Activated naive CD8-positive, alpha-beta T cell (primary cell): ENCODE measurements around the gene GMEB2.
A peak's percentile ranks its signal among the peaks of the same experiment; 100 is the strongest.
"Not testable (repeated sequence)": the region's sequence is repeated elsewhere in the genome, so short reads cannot be mapped to it uniquely, and the experiment has no call there.

ENCODE experiments used
- H3K27ac Mint-ChIP-seq: one replicate; pipeline ENCODE4 v1.8.0; 2021; ENCODE audit warnings: mixed read lengths
- H3K27me3 Mint-ChIP-seq: one replicate; pipeline ENCODE4 v1.8.0; 2021; ENCODE audit warnings: mixed read lengths
- H3K36me3 Mint-ChIP-seq: one replicate; pipeline ENCODE4 v1.8.0; 2021; ENCODE audit warnings: mixed read lengths
- H3K4me1 Mint-ChIP-seq: one replicate; pipeline ENCODE4 v1.8.0; 2021; ENCODE audit warnings: low read depth, mixed read lengths
- H3K4me3 Mint-ChIP-seq: one replicate; pipeline ENCODE4 v1.8.0; 2021; ENCODE audit warnings: mild to moderate bottlenecking, mixed read lengths
- H3K9me3 Mint-ChIP-seq: one replicate; pipeline ENCODE4 v1.8.0; 2021; ENCODE audit warnings: low read depth, mixed read lengths

Gene GMEB2

DNA sequence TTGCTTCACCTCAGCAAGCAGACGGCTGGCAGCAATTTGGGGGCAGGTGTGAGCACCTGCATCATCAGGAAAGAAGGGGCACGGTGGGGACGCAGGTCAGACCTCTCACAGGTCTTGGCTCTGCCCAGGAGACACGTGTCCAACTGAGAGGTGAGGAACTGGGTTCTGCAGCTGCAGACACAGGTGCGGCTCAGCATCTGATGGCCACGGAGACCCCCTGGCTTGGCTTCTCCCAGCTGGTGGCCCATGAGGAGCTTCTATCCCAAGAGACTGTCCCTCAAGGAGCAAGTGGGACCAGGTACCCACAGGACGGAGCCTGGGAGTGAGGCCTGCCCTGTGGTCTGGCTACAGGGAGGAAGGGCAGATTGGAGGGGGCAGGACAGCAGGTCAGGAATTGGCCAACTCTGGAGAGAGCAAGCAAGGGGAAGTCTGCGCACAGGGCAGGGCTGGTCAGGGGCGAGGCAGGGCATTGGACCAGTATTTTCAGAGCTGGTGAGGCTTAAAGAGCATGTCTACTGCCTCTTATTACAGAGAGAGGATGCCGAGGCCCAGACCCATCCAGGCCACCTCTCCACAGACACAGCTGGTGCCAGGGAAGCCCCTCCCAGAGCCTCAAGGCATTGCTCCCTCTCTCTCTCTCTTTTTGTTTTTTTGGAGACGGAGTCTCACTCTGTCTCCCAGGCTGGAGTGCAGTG lies 22.1 kb upstream of the GMEB2 start:
- no peaks in the 10 kb centered on the region for H3K27me3 Mint-ChIP-seq
- no peak overlapping the region for H3K4me3 Mint-ChIP-seq
- peaks cover 18% of the 10 kb centered on the region for H3K4me1 Mint-ChIP-seq
- no peaks in the 10 kb centered on the region for H3K9me3 Mint-ChIP-seq
- H3K27ac Mint-ChIP-seq: no peak overlapping the region
- H3K36me3 Mint-ChIP-seq: no peaks in the 10 kb centered on the region

DNA sequence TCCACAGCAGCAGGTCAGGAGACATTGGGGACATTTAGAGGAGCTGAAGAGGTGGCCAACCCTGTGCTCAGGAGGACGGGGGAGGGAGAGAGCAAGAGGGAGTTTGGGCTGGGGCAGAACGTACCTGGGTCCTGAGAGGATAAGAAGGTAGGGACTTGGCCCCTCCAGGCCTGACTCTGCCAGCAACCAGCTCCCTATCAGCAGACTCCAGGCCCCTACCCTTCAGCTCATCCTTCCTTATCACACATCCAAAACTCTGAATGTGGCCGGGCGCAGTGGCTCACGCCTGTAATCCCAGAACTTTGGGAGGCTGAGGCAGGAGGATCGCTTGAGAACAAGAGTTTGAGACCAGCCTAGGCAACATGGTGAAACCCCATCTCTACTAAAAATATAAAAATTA lies 21.3 kb upstream of the GMEB2 start:
- H3K9me3 Mint-ChIP-seq: no peaks in the 10 kb centered on the region
- no peaks in the 10 kb centered on the region for H3K27me3 Mint-ChIP-seq

DNA sequence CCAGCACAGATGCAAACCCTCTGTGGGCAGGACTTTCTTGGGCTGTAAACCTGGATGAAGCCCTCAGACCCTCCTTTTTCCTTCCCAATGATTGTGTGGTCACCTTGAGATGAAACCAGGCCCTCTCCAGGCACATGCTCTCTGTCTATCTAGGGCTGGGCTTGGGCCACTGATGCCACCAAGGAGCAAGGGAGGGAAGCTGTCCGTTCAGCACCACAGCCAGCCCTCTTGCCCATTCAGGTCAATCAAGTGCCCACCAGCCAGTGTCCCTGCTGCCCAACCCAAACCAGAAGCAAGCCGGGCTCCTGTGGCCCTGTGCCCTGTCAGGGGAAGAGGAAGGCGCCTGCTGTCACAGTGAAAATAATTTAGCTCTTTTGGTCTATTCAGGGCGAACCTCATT lies 18.3 kb upstream of the GMEB2 start:
- Mint-ChIP-seq H3K4me3 (no peak overlapping the region), H3K4me1 (peaks cover 6% of the 10 kb centered on the region), H3K36me3 (no peaks in the 10 kb centered on the region), H3K27me3 (no peaks in the 10 kb centered on the region), H3K9me3 (no peaks in the 10 kb centered on the region), H3K27ac (no peak overlapping the region)

More for the DNA sequence above, 21.3 kb upstream of the GMEB2 start:
- Mint-ChIP-seq H3K4me1 (peaks cover 14% of the 10 kb centered on the region), H3K27ac (no peak overlapping the region), H3K36me3 (no peaks in the 10 kb centered on the region), H3K4me3 (no peak overlapping the region)

DNA sequence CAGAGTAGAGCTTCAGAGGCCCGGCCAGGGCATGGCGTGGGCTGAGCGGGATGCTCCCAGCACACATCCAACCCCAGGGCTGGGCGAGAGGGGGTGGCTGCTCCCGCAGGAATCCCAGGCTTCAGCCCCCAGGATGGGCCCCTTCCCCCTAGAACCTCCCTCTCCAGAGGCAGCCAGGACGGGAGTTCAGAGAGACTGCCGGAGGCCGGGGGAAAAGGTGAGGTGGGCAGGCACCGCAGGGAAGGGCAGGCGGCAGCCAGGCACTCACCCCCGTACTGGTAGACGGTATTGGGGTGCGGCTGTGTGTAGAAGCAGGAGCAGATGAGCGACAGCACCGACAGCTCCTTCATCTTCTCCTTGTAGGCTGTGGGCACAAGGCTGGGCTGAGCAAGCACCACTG lies 17.0 kb upstream of the GMEB2 start:
- peak overlapping the region; percentile 84 for H3K4me3 Mint-ChIP-seq
- no peaks in the 10 kb centered on the region for H3K27me3 Mint-ChIP-seq
- no peaks in the 10 kb centered on the region for H3K36me3 Mint-ChIP-seq
- peak overlapping the region; percentile 61 for H3K27ac Mint-ChIP-seq
- H3K9me3 Mint-ChIP-seq: no peaks in the 10 kb centered on the region
- H3K4me1 Mint-ChIP-seq: peaks cover 17% of the 10 kb centered on the region

DNA sequence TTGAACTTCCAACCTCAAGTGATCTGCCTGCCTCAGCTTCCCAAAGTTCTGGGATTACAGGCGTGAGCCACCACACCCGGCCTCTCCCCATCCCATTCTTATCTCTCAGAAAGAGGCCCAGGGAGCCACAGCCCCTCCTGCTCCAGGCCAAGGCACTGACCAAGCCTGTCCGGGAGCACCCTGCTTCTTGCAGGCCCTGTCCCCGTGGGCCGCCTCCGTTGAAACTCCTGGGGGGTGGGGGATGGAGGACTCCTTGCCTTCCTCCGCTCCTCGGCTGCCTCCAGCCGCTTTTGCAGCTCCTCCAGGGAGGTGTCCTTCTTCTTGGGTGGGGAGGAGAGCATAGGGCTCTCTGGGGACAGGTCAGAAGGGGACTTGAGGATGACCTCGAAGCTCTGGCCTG lies 16.6 kb upstream of the GMEB2 start:
- Mint-ChIP-seq H3K27me3 (no peaks in the 10 kb centered on the region), H3K4me1 (peaks cover 21% of the 10 kb centered on the region), H3K36me3 (no peaks in the 10 kb centered on the region), H3K9me3 (no peaks in the 10 kb centered on the region), H3K4me3 (peak overlapping the region; percentile 84), H3K27ac (peak overlapping the region; percentile 90)

GRCh38 chr20:63642527-63643247 lies 15.8 kb upstream of the GMEB2 start:
- peak overlapping the region; percentile 84 for H3K4me3 Mint-ChIP-seq
- no peaks in the 10 kb centered on the region for H3K27me3 Mint-ChIP-seq
- peak overlapping the region; percentile 22 for H3K27ac Mint-ChIP-seq
- peaks cover 27% of the 10 kb centered on the region for H3K4me1 Mint-ChIP-seq
- no peaks in the 10 kb centered on the region for H3K36me3 Mint-ChIP-seq
- H3K9me3 Mint-ChIP-seq: no peaks in the 10 kb centered on the region

- Mint-ChIP-seq H3K4me3 (peak overlapping the region; percentile 47), H3K4me1 (peaks cover 33% of the 10 kb centered on the region), H3K36me3 (no peaks in the 10 kb centered on the region), H3K27me3 (no peaks in the 10 kb centered on the region), H3K27ac (peak overlapping the region; percentile 28), H3K9me3 (no peaks in the 10 kb centered on the region)
Observed at GRCh38 chr20:63641792-63642523, 15.1 kb upstream of the GMEB2 start.

DNA sequence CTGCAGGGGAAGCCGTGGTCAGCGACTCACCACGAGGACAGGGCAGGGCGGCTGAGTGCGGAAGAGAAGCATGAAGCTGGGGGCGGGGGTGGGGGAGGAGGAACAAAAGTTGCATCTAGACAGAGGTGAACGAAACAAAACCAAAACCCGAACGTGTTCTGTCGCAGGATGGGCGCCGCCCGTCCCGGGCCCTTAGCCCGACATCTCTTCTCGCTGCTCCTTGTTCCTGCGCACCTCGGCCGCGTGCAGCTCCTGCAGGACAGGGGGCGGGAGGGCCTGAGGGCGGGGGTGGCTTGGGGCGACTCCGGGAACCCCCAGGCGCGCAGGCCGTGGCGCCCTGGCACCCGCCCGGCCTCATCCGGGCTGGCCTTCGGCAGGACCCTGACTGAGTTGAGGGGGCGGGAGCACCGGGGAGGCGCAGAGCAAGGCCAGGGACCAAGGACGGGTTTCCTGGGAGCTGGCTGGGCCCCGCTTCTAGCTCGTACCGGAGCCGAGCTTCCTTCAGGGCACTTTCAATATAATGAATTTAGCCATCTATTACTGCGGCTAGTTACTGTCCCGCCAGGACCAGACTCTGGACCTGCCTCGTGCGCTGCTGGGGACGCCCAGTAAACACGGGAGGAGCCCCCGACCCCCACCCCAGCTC lies 14.4 kb upstream of the GMEB2 start:
- Mint-ChIP-seq H3K27ac (no peak overlapping the region), H3K36me3 (no peaks in the 10 kb centered on the region), H3K4me1 (peaks cover 35% of the 10 kb centered on the region), H3K27me3 (no peaks in the 10 kb centered on the region), H3K9me3 (no peaks in the 10 kb centered on the region), H3K4me3 (peak overlapping the region; percentile 72)

DNA sequence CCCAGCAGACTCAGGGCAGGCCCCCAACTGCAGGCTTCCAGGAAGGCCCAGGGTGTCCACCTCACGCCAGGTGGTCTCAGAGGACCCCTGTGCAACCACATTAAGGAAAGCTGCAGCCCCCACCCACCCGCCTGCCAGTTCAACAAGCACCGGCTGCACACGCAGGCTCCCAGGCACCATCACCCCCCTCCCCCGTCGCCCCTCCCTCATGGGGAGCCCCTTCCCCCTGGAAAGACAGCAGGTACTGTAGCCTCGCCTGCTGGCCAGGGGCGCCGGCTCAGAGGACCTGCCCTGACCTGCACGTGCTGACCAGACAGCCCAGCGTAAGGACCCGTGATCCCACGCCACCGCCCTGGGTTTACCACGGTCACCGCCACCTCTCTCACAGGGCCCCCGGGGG lies 13.8 kb upstream of the GMEB2 start:
- H3K4me3 Mint-ChIP-seq: peak overlapping the region; percentile 76
- peak overlapping the region; percentile 46 for H3K27ac Mint-ChIP-seq
- not testable (repeated sequence) for H3K36me3 Mint-ChIP-seq, H3K27me3 Mint-ChIP-seq, H3K9me3 Mint-ChIP-seq
- peaks cover 36% of the 10 kb centered on the region for H3K4me1 Mint-ChIP-seq

- H3K9me3 Mint-ChIP-seq: no peaks in the 10 kb centered on the region
- peak overlapping the region; percentile 92 for H3K4me3 Mint-ChIP-seq
- no peaks in the 10 kb centered on the region for H3K36me3 Mint-ChIP-seq
- peaks cover 42% of the 10 kb centered on the region for H3K4me1 Mint-ChIP-seq
- H3K27me3 Mint-ChIP-seq: no peaks in the 10 kb centered on the region
- H3K27ac Mint-ChIP-seq: peak overlapping the region; percentile 100
Observed at GRCh38 chr20:63640086-63640485, 13.2 kb upstream of the GMEB2 start.

DNA sequence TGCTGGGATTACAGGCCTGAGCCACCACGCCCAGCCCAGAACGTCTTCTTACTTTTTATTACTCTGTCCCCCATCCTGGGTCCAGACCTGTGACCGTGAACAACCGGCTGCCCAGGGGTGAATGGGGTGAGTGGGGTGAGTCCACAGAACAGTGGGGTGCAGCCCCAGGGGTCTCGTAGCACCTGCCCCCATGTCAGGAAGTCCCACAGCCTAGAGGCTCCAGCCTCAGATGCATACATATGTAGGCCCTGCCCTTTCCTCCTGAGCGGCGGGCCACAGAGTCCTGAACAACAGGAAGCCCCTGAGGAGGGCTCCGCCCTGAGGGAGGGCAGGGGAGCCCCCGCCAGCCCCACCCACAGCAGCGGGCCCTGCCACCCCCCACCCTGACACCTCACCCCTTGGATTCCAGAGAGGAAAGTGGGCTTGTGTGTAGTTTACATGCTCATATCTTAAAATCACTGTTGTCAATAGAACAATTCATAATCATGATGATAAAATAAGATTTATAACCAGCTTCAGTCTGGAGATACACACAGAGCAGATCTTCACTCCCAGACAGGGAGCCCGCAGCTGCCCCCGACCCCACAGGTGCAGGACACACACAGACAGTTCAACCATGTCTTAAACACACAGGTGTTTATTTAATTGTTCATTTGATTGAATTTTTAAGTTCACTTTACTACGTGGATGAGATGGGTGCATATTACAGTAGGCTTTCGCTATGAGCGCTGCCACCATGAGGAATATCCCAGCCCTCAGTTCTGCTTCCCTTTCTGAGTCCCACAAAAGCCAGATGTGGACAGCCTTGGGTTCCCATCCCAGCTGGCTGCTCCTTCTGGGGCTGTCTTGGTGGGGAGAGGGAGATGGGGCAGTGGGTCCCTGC lies 12.4 kb upstream of the GMEB2 start:
- Mint-ChIP-seq H3K27me3 (no peaks in the 10 kb centered on the region), H3K4me1 (peaks cover 46% of the 10 kb centered on the region), H3K4me3 (peak overlapping the region; percentile 92), H3K27ac (peak overlapping the region; percentile 100), H3K9me3 (no peaks in the 10 kb centered on the region), H3K36me3 (no peaks in the 10 kb centered on the region)

DNA sequence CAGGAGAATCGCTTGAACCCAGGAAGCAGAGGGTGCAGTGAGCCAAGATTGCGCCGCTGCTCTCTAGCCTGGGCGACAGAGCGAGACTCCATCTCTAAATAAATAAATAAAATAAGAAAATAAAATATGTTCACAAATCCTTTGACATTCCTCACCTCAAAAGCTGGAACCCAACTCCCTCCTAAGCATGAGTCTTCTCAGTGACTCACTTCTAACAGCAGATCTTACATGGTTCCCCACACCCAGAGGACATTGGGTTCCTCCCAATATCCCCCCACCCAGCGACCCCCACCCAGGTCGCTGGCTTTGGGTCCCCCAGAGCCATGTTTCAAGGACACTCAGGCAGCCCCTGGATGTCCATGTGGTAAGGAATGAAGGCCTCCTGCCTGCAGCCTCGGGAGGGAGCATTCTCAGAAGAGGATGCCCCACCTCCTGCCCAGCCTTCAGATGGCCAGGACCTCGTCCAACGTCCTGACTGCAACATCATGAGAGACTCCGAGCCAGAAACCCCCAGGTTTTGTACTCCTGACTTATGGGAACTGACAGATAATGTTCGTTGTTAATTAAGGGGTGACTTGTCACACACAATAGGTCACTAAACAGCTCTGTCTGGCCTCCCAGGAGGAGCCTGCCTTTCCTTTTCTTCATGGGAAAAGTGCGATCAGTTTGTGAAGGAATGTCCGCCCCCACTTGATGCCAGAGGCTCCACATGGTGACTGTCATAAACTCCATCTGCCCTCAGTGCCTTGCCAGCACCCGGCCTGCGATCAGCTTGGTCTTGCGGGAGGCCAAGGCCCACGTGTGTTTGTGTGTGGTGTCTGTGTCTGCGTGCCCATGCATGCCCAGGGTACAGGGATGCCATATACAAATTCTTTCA lies 10.1 kb upstream of the GMEB2 start:
- Mint-ChIP-seq H3K36me3 (no peaks in the 10 kb centered on the region), H3K27ac (peak overlapping the region; percentile 82), H3K27me3 (no peaks in the 10 kb centered on the region), H3K4me3 (peak overlapping the region; percentile 52), H3K9me3 (no peaks in the 10 kb centered on the region), H3K4me1 (peaks cover 62% of the 10 kb centered on the region)

DNA sequence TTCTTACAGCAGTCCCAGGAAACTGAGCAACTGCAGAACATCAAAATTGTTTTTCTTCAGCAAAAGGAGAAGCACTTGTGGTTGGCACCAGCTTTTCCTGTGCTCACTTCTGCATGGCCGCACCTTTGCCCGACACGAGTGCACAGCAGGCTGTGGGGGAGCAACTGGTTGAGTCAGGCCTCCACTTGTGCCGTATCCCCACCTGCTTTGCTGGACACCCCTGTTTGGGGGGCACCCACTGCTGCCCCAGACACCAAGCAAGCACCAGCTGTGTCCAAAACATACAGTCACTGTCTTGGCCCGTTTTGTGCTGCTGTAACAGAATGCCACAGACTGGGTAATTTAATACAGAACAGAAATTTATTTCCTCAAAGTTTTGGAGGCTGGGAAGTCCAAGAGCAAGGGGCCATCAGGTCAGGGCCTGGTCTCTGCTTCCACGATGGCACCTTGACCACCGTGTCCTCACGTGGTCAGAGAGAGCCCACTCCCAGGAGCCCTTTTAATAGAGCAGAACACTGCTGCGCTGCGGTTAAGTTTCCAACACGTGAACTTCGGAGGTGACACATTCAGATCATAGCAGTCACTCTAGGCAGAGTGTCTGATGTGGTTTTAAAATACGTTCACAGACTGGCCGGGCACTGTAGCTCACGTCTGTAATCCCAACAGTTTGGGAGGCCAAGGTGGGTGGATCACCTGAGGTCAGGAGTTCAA lies 8.7 kb upstream of the GMEB2 start:
- Mint-ChIP-seq H3K9me3 (no peaks in the 10 kb centered on the region), H3K4me1 (peaks cover 68% of the 10 kb centered on the region), H3K27ac (peak overlapping the region; percentile 94), H3K36me3 (no peaks in the 10 kb centered on the region), H3K4me3 (peak overlapping the region; percentile 71), H3K27me3 (no peaks in the 10 kb centered on the region)
